ENCODE results near the gene MRPL58. TPM values are rescaled to one million over a fixed set of nuclear protein-coding genes. Genes with fewer than 3 reads are reported as not detected.

Gene MRPL58
- total and polyA plus RNA-seq, 3 donors from 2014 or later: 20.9 to 38.1 (median 24.3) TPM

- DNase-seq: peak; percentile 88
- Histone ChIP-seq H3K36me3 (ENCODE audit: low read depth, missing control alignments) (no peaks in the 10 kb centered on the region), H3K27me3 (no peaks in the 10 kb centered on the region), H3K4me3 (peak within 1 kb of the TSS; percentile 53 to 74), H3K27ac (no peak within 1 kb of the TSS), H3K9me3 (no peaks in the 10 kb centered on the region), H3K4me1 (peaks cover 13% of the 10 kb centered on the region)
- 2% methylated on average over 11 to 48 of the region's 95 CpGs for WGBS, 2 donors
- TF ChIP-seq CTCF (IDR thresholded peaks at IDR 0.05): no peak
- TF ChIP-seq POLR2A (IDR thresholded peaks at IDR 0.05): no peak
- intact Hi-C loops (cut with DNase I; ENCODE audit: low total_unique reads): no loop called here
Measured at GRCh38 chr17:74972107-74972972, 40.1 kb upstream of the MRPL58 start, which contains the start of gene HID1. TSS of gene HID1 (minus strand) at chr17:74972759. CDS start at chr17:74972656, 103 bp downstream.

GRCh38 chr17:74972973-74973328, 39.5 kb upstream of the MRPL58 start:
- WGBS, 2 donors: 8% methylated on average over 17 of the region's 17 CpGs

GRCh38 chr17:74975943-74976342, 36.5 kb upstream of the MRPL58 start:
- no peak overlapping the region for H3K4me3 ChIP-seq
- no peaks in the 10 kb centered on the region for H3K27me3 ChIP-seq
- 78 to 86% methylated on average over 4 of the region's 4 CpGs for WGBS, 2 donors
- H3K27ac ChIP-seq: no peak overlapping the region
- H3K36me3 ChIP-seq (ENCODE audit: low read depth, missing control alignments): no peaks in the 10 kb centered on the region
- TF ChIP-seq CTCF (IDR thresholded peaks at IDR 0.05) (no peak), POLR2A (IDR thresholded peaks at IDR 0.05) (no peak)
- no peak for DNase-seq
- H3K4me1 ChIP-seq: peaks cover 13% of the 10 kb centered on the region
- H3K9me3 ChIP-seq: no peaks in the 10 kb centered on the region
- intact Hi-C loops (cut with DNase I; ENCODE audit: low total_unique reads): no loop called here

More at GRCh38 chr17:74972973-74973328, 39.5 kb upstream of the MRPL58 start:
- peak overlapping the region; percentile 53 to 74 for H3K4me3 ChIP-seq
- H3K9me3 ChIP-seq: no peaks in the 10 kb centered on the region
- H3K27me3 ChIP-seq: no peaks in the 10 kb centered on the region
- intact Hi-C loops (cut with DNase I; ENCODE audit: low total_unique reads): no loop called here
- peaks cover 13% of the 10 kb centered on the region for H3K4me1 ChIP-seq
- no peak overlapping the region for H3K27ac ChIP-seq
- no peak for DNase-seq
- no peaks in the 10 kb centered on the region for H3K36me3 ChIP-seq (ENCODE audit: low read depth, missing control alignments)
- no peak for TF ChIP-seq CTCF (IDR thresholded peaks at IDR 0.05)
- no peak for TF ChIP-seq POLR2A (IDR thresholded peaks at IDR 0.05)

GRCh38 chr17:74977802-74978201, 34.7 kb upstream of the MRPL58 start:
- Histone ChIP-seq H3K27me3 (no peaks in the 10 kb centered on the region), H3K27ac (no peak overlapping the region), H3K36me3 (ENCODE audit: low read depth, missing control alignments) (no peaks in the 10 kb centered on the region), H3K4me1 (peaks cover 14% of the 10 kb centered on the region), H3K9me3 (no peaks in the 10 kb centered on the region), H3K4me3 (no peak overlapping the region)
- DNase-seq: no peak
- WGBS, 2 donors: 83 to 88% methylated on average over 3 of the region's 3 CpGs
- TF ChIP-seq CTCF (IDR thresholded peaks at IDR 0.05): no peak
- TF ChIP-seq POLR2A (IDR thresholded peaks at IDR 0.05): no peak
- intact Hi-C loops (cut with DNase I; ENCODE audit: low total_unique reads): no loop called here

Measured in testis (tissue), 3 donors.